GM21825 (cell line): Measurements from ENCODE around the gene LYZL4.

Experiments used
- ATAC-seq: cut with Tn5 transposase; IDR thresholded peaks from one replicate; pipeline ENCODE4 v1.9.1; 2021; ENCODE audit warnings: mild to moderate bottlenecking, moderate library complexity; ENCODE audit not compliant: unreplicated experiment

LYZL4 gene

DNA sequence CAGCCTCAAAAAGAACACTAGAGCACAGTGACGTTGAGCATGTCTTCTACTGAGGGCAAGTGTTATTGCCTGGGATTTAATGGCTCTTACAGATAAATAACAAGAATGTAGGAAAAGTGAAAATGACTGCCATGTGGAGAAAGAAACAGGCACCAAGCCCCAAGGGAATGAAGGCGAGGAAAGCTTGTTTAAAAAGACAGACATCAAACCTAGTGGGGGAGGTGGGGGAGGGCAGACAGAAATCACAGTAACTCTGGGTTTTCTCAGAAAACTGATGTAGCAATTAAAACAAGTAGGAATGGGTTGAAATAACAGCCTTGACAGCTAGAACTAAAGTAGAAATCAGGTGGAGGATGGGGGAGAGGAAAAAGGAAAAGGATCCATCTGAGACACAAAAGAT lies 18.4 kb upstream of the LYZL4 start:
- no peak for ATAC-seq

DNA sequence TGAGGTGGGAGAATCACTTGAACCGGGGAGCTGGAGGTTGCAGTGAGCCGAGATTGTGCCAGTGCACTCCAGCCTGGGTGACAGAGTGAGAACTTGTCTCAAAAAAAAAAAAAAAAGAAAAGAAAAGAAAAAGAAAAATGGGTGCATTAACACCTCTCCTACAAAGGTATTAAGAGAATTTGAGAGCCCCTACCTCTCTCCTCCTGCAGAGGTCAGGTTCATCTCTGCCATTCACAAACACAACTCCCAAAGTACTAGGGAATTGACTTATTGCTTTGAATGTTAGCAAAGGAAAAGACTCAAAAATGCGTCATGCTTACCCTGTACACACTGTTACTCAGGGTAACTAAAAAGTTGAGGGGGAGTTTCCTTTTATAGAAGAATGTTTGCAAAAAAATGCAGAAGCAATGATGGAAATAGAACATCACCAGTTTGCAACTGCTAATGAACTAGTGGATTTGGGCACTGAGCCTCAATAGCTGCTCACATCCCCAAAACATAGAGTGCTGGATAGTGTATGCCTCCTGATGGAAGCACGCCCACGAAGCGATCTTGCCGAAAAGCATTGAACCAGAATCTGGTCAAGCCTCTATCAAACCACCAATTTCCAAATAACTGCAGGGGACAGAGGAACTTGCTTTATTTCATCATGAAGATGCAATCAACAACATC lies 15.5 kb upstream of the LYZL4 start:
- no peak for ATAC-seq

DNA sequence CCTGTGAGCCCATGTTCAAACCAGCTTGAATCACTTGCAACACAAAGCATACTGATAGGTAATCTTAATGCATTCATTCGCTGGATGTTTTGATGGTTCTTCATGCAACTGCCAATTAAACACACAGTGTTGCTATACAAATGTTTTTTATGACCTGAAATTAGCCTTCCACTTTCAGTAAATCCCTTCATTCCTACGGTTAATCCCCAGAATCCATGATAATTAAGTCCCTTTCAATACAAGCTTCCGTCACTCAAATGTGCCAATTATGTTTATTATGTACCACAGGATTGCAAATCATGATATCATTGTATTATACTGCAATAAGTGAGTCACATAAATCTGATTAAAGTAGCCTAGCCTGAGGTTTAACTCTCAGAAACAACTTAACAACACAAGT lies 14.5 kb upstream of the LYZL4 start:
- no peak for ATAC-seq

DNA sequence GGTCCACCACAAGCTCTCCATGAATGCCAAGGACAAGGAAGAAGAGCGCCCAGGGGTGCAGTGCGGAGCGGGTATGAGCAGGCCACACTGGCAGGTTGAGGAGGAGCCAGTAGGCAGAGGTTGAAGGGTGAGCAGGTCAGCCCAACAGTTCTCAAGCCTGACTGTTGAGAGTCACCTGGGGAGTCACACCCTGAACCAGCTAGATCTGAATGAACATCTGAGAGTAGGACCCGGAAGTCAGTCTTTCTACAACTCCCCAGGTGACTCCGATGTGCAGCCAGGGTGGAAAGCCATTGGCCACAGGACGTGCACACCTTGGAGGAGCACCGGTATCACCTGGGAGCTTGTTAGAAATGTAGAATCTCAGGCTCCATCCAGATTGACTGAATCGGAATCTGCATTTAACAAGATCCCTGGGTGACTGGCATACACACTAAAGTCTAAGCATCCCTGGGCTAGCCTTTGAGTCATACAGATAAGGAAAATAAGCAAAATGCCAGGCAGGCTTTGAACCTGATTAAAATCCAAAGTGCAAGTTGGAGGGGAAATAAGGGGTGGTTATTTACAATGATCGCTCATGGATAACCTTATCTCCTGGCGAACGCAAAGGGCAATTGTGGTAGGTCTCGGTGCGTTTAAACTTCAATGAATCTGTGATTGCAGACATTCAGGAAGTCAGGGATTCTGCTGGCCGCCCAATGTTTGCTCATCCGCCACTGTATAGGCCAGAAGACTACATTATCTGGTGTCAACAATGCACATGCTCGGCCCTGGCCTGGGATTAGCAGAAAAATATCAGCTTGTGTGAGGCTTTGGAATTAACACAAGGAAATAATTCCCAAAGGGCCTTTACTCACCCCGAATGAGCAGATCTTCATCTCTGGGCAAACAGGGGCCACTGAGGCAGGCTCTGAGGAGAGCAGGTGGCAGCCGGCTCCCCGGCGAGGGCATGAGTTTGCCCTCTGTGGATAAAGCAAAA lies 11.7 kb upstream of the LYZL4 start:
- no peak for ATAC-seq

DNA sequence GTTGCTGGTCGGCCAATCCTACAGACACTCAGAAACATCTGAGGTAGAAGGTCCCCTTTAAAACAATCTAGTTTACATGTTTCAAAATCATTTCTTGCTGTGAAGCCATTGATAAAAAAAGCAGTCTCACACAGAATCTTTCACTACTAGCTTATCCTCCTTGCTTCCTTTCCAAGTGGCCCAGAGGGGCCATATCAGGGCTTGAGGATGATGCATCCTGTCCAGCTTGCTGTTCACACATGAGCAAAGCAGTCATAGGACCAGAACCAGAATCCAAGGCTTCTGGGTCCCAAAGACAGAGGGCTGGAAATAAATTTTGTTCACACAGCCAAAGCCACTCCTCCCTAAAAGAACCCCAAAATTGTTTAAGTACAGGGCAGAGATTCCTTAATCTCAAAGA lies 9.2 kb upstream of the LYZL4 start:
- no peak for ATAC-seq

DNA sequence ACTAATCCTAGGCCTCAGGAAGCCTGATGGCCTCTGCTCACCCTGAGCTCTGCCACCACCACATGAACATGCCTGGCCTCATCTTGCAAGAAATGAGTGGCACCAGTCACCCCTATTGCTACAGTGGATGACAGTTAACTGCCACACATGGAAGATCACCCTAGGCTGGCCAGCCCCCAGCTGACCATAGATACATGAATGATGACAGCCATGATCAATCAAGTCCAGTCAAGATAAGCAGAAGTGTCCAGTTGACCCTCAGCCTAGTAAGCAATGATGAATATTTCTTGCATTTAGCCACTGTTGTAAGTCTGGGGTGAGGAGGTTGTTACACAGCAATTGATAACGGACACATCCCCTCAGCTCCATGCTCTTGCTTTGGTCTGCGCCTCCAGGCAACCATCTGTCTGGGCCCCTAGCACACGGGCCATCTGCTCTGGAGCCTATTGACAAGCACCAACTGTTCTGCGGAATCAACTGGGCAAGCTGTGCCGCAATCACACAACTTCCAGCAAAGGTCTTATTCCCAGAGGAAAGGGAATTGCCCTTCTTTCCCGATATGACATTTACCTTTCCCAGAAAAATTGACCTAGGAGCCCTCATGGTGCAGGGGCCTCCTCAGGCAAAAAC lies 2.2 kb upstream of the LYZL4 start:
- no peak for ATAC-seq

DNA sequence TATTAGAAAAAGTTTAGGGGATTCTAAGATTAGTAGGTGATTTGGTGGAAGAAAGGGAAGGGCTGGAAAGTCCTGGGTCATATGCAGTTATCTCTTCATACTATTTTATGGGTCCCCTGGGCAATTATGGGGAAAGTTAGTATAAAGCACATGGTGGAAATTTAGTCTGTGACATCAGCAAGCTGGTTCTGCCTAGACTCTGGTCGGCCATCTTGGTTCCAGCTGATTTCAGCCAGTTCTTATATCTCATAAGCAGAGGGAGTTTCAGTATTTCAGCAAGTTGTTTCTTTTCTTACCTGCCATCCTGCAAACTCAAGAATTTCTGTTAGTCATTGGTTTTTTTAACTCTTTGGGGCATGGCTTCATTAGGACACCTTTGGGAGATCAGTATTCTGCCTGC lies 1.0 kb upstream of the LYZL4 start:
- no peak for ATAC-seq

DNA sequence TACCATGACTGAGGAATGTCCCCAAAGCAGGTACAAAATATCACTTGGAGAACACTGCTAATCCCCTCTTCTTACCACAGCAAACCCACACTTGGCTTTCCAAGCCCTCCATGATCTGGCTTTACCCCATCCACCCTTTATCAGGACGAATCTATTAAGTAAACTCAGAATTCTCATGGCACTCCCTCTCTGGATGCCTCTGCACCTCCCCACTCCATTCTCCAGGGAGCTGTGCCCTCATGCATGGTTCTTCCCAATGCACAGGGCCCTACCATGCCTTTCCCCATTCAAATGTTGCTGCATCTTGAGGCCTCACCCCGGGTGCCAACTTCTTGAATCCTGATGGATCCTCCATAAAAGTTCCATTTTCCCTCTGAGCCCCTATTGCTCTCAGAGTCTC lies 2.3 kb downstream of the LYZL4 start:
- no peak for ATAC-seq

DNA sequence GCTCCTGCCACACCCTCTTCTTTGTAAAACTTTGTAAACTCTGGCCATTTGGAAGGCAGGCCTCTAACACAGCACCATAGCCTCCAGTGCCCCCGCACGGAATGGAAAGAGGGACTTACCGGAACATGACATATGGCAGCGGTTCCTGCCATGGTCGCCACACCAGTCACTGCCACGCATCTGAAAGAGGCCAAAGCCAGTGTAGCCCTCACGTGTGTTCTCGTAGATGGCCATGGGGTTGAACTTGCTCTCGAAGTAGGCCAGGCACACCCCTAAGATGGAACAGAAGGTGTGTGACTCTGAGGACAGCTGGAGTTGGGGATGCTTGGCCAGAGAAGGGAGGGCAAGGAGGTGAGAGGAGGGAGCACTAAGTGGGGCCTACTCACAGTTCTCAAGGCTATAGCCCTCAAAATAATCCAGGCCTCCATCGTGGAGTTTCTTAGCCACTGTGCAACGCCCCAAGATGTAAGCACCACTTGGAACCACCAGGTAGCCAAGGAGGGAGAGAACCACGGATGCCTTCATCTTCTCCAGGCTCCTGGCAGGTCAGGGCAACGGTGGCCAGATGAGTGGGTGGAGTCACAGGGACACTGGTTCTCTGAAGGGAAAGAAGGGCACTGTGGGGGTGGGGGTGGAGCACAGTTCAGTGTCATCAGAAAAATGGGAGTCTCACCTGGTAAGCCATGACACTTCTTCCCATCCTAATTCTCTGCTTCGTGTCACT lies 3.5 kb downstream of the LYZL4 start:
- no peak for ATAC-seq

DNA sequence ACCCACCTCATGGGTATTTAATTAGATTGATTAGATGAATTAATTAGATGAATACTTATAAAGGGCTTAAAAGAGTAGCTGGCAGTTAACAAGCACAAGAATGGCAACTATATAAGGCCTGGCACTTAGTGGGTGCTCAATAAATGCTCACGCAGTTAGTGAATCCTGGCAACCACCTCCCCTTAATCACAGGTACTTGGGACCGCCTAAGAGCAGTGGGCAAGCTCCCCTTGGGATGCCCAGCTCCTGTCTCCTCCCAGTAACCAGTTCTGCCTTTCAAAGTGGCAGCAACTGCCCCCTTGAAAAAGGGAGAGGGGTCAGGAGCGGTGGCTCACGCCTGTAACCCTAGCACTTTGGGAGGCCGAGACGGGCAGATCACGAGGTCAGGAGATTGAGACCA lies 4.6 kb downstream of the LYZL4 start:
- no peak for ATAC-seq

DNA sequence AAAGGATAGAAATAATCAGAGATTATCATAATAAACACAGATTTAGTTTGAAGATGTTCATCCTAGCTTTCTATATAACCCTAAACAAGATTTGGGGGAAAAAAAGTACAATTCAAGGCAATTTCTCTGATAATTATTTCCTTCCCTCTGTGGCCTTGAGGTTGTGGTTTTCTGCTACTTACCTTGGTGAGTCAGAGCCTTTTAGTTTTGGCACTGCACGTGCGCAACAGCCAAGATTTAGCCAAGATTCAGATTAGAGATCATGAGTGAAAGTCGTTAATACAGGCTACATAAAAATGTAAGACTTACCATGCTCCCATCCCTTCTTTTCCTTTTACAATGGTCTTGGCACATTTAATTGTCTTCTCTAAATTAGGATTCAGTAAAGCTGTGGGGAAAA lies 6.7 kb downstream of the LYZL4 start:
- no peak for ATAC-seq

DNA sequence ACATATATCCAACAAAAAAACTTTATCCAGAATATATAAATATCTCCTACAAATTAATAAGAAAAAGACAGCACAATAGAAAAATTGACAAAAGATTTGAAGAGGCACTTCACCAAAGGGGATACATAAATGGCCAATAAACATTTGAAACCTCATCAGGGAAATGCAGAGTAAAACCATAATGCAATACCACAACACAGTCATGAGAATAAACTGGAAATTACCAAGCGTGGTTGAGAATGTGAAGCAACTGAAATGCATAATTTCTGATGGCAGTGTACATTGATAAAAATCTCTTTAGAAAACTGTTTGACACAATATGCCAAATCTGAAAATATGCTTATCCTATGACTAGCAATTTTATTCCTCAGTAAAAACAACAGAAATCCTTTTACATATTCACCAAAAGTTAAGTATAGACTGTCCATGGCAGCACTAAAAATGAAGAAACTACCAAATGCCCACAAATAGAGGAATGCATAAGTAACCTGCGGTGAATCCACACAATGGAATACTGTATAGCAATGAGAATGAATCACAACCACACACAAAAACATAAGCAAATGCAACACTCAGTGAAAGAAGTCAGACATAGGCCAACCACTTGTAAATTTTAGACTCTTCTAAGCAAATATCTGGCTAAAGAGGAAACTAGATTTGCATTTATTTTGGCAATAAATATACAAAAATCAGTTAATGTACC lies 7.9 kb downstream of the LYZL4 start:
- no peak for ATAC-seq

DNA sequence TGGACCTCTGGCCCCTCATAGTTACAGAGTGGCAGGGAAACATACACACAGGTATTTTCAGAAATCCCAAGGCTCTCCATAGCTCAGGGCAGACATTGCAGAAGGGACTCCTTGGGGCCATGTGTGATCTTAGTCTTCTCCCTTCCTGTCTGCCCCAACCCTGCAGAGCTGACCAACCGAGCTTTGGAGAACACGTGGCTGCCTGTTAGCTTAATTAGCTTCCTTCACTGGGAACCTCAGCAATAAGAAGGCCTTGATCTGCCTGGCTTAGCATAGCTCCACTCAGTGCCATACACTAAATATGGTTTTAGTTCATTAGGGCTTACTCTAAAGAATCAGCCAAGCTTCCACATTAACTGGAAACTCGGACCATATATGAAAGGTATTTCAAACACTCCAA lies 12.3 kb downstream of the LYZL4 start:
- ATAC-seq, result no peak

DNA sequence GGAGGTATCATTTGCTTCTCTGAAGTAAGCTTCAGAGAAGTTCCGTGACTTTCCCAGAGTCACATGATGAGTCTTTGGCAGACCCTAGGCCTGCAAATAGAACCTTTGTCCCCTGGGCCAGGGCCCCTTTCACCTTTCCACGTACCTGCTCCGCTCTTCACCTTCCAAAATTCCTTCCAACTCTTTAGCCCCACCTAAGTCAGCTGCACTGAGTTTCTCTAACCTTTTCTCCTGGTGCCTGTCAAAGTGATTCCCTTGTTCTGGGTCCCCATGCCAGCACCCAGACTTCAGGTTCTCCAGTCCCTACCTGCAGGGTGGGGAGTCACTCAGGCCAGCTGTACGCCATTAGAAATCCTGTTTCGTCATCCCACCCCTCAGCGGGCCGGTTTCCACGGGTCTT lies 12.8 kb downstream of the LYZL4 start:
- ATAC-seq, result no peak

DNA sequence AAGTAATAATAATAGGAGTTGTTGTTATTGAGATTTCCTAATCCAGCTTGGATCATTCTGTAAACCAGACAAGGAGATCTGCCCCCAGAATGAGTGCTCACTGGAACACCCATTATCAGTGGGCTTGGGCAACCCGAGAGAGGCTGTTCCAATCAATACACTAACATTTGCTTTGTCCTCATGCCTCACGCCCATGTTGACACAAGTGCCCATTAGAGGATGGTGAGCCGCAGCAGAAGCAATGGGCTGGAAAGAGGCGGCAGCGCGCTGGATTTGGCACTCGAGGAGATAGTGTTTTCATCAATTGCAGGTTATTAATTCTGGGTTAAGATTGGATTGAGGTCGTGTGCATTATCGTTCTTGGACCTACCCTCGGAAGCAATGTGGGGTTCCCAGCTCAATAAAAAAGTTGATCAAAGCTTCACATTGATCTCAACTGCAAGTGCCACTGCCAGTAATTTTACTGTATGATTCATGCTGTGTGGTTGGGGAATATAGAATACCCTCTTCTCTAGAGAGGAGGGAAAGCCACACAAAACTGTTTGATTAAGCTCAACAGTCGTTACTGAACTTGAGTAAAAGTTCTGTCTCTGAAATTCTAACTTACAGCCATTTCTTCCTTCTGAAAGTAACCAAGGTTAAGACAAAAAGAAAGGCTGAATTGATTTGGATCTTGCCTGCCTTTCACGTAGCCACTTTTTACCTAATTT lies 15.7 kb downstream of the LYZL4 start:
- no peak for ATAC-seq

DNA sequence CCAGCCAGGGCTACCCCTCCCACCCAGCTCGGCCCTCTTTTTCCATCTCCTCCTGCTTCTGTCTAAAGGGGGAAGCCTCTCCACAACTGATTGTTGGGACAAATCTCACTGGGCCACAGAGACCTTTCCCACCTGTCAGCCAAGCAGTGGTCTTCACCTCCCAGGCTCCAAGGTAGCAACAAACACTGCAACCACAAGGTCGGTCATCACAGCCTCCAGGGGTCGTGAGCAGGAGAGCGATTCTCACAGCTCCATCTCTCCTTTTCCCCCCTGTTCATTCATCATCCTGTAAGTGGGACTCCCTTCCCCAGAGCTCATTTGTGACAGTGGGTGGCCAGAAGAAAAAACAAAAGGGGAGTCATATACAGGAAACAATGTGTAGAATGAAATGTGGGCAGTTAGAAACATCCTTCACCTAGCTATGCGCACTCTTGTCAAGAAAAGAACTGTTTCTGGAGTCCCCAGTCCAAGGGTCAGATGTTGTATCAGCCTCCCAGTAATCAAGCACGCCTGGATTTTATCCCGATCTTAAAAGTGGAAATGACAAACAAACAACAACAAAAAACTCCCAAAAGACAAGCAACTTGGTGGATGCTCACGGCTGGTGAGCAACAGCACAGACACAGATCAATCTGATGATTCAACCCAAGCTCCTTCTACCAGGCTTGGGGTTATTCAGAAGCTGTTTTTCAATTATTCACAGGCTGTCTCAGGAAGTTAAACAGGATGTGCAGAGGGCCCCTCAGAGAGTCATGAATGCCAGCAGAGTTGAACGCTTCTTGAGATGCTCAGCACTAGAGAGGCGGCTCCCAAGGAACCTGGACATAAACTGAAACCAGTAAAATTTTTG lies 22.4 kb downstream of the LYZL4 start:
- no peak for ATAC-seq

DNA sequence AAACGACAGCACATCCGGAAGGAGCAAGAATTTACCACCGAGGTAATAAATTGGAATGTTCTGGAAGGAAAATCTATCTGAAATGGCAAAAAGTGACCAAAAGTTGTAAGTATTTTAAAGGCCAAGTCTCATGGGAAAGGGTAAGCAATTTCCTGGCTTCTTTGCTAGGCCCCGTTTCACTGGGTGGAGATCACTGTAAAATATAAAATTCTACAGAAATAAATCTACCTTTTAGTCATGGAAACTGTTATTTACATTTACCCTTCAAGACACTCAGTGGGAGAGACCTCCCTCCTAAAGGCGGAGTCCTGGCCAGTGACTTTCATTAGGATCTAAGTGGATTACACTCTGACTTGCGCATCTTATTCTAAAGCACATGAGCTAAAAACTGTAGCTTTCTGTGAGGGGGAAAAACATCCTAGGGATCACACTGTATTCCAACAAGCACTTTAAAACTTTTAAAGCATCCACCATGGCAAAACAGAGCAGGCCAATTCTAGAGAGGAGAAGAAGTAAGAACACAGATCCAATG lies 28.8 kb downstream of the LYZL4 start:
- ATAC-seq, result no peak

DNA sequence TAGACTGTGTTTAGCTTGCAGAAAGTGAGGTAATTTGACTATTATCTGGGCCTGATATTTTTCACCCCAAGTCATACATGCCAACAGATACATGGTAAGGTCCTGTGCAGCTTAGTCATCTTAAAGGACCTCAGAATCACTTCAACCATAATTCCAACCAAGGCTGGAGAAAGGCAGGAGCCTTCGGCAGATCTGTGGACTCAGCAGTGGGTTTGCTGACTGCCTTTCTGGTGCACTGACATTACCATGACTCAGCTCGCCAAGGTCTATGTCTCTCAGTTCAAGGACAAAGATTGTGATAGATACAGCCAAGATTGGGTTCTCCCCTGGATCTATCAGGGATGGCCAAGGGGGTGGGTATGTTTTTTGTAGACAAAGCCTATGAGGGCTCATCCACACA lies 32.7 kb downstream of the LYZL4 start:
- ATAC-seq, result no peak

DNA sequence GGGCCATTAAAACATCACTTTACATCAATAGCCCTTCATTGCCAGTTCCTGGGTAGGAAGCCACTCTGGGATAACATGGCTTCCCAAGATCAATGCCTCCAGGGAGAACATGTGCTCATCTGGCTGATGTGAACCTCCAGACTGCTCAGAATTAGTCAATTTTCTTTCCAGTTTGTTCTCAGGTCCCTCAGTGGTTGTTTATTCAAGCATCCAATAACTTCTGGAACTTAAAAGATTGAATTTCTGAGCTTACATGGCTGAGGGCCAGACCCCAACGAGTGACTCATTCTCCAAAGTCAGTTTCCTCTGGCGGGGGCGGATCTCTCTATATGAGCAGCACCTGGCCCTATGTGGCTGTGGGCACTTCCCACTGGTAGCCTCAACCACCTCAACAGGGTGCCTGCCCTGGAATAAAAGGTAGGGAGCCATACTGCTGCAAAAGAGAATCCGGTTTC lies 34.0 kb downstream of the LYZL4 start:
- ATAC-seq, result no peak
